Transverse colon (tissue), 4 donors: ENCODE data around the gene NCKAP5L. TPM values are rescaled to one million over a fixed set of nuclear protein-coding genes. Genes with fewer than 3 reads are reported as not detected.
"Not testable (repeated sequence)": the region's sequence is repeated elsewhere in the genome, so short reads cannot be mapped to it uniquely, and the experiment has no call there.

Experiments used
- DNase-seq: peaks from one replicate; pipeline ENCODE4 v3.0.0-alpha.2; 2019
- H3K27ac ChIP-seq, 4 donors: fragments of 200-600 bp; sonication (generic); 2 replicates each; pipeline ENCODE4 v1.5.1; 2016 to 2018; ENCODE audit warnings: inconsistent platforms in 4 of 4
- H3K27me3 ChIP-seq: fragments of 200-600 bp; sonication (generic); 2 replicates; pipeline ENCODE4 v1.5.1; 2017; ENCODE audit warnings: inconsistent platforms
- H3K36me3 ChIP-seq, 4 donors: fragments of 200-600 bp; sonication (generic); 2 replicates each; pipeline ENCODE4 v1.5.1; 2017 to 2019; ENCODE audit warnings: inconsistent platforms in 4 of 4
- H3K4me1 ChIP-seq, 4 donors: fragments of 200-600 bp; sonication (generic); 2 replicates each; pipeline ENCODE4 v1.5.1; 2017 to 2020; ENCODE audit warnings: inconsistent platforms in 4 of 4
- H3K4me3 ChIP-seq, 4 donors: fragments of 200-600 bp; sonication (generic); 1 replicate in 1 of 4; 2 replicates in 3 of 4; pipeline versions ENCODE4 v1.5.1 to v1.6.1; 2017 to 2019; ENCODE audit warnings: inconsistent platforms in 4 of 4
- H3K9me3 ChIP-seq, 2 donors: fragments of 200-600 bp; sonication (generic); 2 replicates each; pipeline ENCODE4 v1.5.1; 2017 to 2019; ENCODE audit warnings: inconsistent platforms in 2 of 2
- CTCF ChIP-seq, 5 experiments: fragments of 200-600 bp in 3 of 5; fragments of 450-650 bp in 2 of 5; sonication (generic) in 3 of 5; IDR thresholded peaks; 1 replicate in 2 of 5; 2 replicates in 3 of 5; pipeline ENCODE4 v1.5.1; 2016 to 2017; ENCODE audit warnings: antibody characterized with exemption in 5 of 5, inconsistent platforms in 3 of 5, mild to moderate bottlenecking in 2 of 5, moderate library complexity in 1 of 5
- EP300 ChIP-seq: sonication (generic); formaldehyde crosslinking; IDR thresholded peaks from one replicate; pipeline ENCODE4 v1.6.1; 2017; ENCODE audit warnings: antibody characterized with exemption, low read depth
- POLR2A ChIP-seq: fragments of 450-650 bp; IDR thresholded peaks from one replicate; pipeline ENCODE4 v1.6.1; 2016; ENCODE audit warnings: antibody characterized with exemption, mild to moderate bottlenecking, moderate library complexity
- POLR2AphosphoS5 ChIP-seq, 3 donors: sonication (generic); formaldehyde crosslinking; IDR thresholded peaks; one replicate each; pipeline ENCODE4 v1.6.1; 2016; ENCODE audit warnings: antibody characterized with exemption in 3 of 3
- WGBS, 2 donors: methylation state at CpG; one replicate each; pipeline ENCODE4 v1.1.5; 2018; ENCODE audit warnings: low coverage in 1 of 2; 5-methylcytosine and 5-hydroxymethylcytosine counted together
- in situ Hi-C, 4 donors: fragments of 200-750 bp; cut with MboI; loops; one replicate each; pipeline versions ENCODE4 v1.15.0 to v1.15.1; 2017; ENCODE audit warnings: low sequenced_read_pairs in 3 of 4, low pct_ligation_motif_present in 1 of 4, low pct_unique_long_range_greater_than_20kb in 1 of 4
- intact Hi-C: fragments of 100-400 bp; cut with DNase I; formaldehyde crosslinking; loops from one replicate; pipeline ENCODE4 v1.15.1; 2023; ENCODE audit warnings: low total_unique reads
- total RNA-seq, 4 donors: library from RNA; depleted of rRNA; stranded (reverse); fragments of >200 nt; gene quantifications; one replicate each; pipeline ENCODE4 v1.1.0, GENCODE V29; 2016

The NCKAP5L gene
- total RNA-seq, 4 donors from 2014 or later = 3.4 to 5.1 (median 4.2) TPM

DNA sequence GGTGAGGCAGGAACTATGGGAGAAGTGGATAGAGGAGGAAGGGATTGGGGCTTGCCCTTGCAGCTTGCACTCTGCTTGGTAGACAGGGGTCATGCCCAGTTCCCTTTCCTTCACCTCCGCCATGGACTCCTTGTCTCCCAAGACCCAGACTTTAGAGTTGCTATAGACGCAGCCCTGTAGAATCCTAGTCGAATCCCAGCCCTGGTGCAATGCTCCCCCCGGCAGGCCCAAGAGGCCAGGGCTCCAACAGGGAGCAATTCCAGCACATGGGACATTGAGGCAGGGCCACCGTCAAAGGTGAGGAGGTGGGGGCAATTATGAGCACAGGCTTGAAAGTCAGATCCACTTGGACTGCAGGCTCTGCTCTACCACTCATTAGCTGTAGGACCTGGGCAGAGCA lies 44.2 kb upstream of the NCKAP5L start:
- TF ChIP-seq POLR2AphosphoS5 (IDR thresholded peaks at IDR 0.05) (no peak), CTCF (IDR thresholded peaks at IDR 0.05) (no peak), EP300 (no peak), POLR2A (no peak)
- H3K9me3 ChIP-seq = no peaks in the 10 kb centered on the region
- no peak for DNase-seq
- H3K27me3 ChIP-seq = no peaks in the 10 kb centered on the region
- intact Hi-C loops = no loop called here
- no peak overlapping the region for H3K27ac ChIP-seq
- H3K4me3 ChIP-seq = no peak overlapping the region
- no peaks in the 10 kb centered on the region for H3K36me3 ChIP-seq
- in situ Hi-C loops = loop anchor here in 2 of 4 donors (25.0 kb wide), 1 partner anchor 190 kb away; the partner anchor contains the start of gene ASIC1 (in 2 of the 2)
- 92% methylated on average over 5 of the region's 5 CpGs; no CpG with 5 or more reads in 1 of the 2 donors for WGBS, 2 donors
- H3K4me1 ChIP-seq = peaks cover 3 to 17% (median 5%) of the 10 kb centered on the region in 4 donors

DNA sequence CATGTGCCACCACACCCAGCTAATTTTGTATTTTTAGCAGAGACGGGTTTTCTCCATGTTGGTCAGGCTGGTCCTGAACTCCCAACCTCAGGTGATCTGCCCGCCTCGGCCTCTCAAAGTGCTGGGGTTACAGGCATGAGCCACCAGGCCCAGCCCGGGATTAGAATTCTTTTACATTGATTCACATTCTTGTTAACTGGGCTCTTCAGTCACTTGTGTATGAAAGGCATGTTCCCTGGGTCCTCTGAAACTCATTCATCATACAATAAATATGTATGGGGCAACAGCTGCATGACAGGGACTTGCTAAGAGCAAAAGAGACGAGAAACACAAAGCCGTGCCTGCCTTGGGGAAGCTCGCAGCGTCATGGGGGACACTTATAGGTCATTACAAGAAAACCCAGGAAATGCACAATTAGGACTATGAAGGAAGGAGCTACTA lies 43.6 kb upstream of the NCKAP5L start:
- H3K27ac ChIP-seq, H3K9me3 ChIP-seq, H3K27me3 ChIP-seq, intact Hi-C loops, H3K4me3 ChIP-seq, DNase-seq, H3K36me3 ChIP-seq: not testable (repeated sequence)
- in situ Hi-C loops = loop anchor here in 2 of 4 donors (25.0 kb wide), 1 partner anchor 190 kb away; the partner anchor contains the start of gene ASIC1 (in 2 of the 2)
- WGBS, 2 donors = 94 to 100% methylated on average over 1 to 8 of the region's 8 CpGs
- H3K4me1 ChIP-seq = peaks cover 3 to 19% (median 7%) of the 10 kb centered on the region in 4 donors

- no peak overlapping the region for H3K4me3 ChIP-seq
- H3K9me3 ChIP-seq = no peaks in the 10 kb centered on the region
- TF ChIP-seq POLR2AphosphoS5 (IDR thresholded peaks at IDR 0.05) (no peak), CTCF (IDR thresholded peaks at IDR 0.05) (no peak), POLR2A (no peak), EP300 (no peak)
- peaks cover 3 to 19% (median 7%) of the 10 kb centered on the region in 4 donors for H3K4me1 ChIP-seq
- H3K27ac ChIP-seq = no peak overlapping the region
- H3K27me3 ChIP-seq = no peaks in the 10 kb centered on the region
- intact Hi-C loops = no loop called here
- in situ Hi-C loops = loop anchor here in 2 of 4 donors (25.0 kb wide), 1 partner anchor 191 kb away; the partner anchor contains the start of gene ASIC1 (in 2 of the 2)
- 85% methylated on average over 4 of the region's 4 CpGs; no CpG with 5 or more reads in 1 of the 2 donors for WGBS, 2 donors
- H3K36me3 ChIP-seq = no peaks in the 10 kb centered on the region
- no peak for DNase-seq
Measured at GRCh38 chr12:49871263-49871561, 43.0 kb upstream of the NCKAP5L start.

DNA sequence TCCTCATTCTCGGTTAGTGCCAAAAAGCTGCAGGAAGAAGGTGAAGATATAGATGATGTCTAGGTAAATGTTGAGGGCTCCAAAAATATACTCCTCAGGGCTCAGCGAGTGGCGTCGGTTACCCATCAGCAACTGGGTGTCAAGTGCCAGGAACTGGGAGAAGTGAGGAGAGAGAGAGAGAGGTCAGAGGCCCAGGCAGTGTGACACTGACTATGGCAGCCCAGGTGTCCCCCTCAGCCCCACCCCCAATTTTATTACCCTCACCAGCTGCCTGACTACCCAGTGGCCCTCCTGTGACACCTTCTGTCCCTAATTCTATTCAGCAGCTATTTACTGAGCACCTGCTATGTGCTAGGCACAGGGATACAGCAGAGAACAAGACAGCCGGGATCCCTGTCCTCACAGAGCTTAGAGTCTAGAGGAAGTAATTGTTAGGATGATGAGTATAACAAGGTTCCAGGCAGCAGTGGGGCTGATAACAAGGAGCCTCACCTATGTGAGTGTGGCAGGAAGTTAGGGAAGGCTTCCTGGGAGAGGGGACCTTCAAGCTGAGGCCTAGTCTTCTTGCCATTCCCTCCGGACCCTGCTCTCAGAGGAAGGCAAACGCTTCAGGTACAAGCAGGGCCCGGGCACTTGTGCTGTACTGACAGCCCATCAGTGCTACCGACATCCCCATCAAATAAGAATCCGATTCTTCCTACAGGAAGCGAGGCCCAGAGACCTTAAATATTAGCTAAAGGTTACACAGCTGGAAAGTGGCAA lies 42.5 kb upstream of the NCKAP5L start:
- Histone ChIP-seq H3K4me3 (no peak overlapping the region), H3K27ac (no peak overlapping the region), H3K9me3 (no peaks in the 10 kb centered on the region), H3K27me3 (no peaks in the 10 kb centered on the region), H3K4me1 (peaks cover 3 to 19% (median 7%) of the 10 kb centered on the region in 4 donors), H3K36me3 (no peaks in the 10 kb centered on the region)
- no peak for DNase-seq
- TF ChIP-seq POLR2A (no peak), CTCF (IDR thresholded peaks at IDR 0.05) (no peak), POLR2AphosphoS5 (IDR thresholded peaks at IDR 0.05) (no peak), EP300 (no peak)
- intact Hi-C loops (no loop called here), in situ Hi-C loops (loop anchor here in 2 of 4 donors (25.0 kb wide), 1 partner anchor 192 kb away; the partner anchor contains the start of gene ASIC1 (in 2 of the 2))
- WGBS, 2 donors = 91 to 100% methylated on average over 4 to 11 of the region's 11 CpGs
